IMR-90 (cell line): Measurements from ENCODE around the gene FLVCR1. TPM values are rescaled to one million over a fixed set of nuclear protein-coding genes. Genes with fewer than 3 reads are reported as not detected.

ENCODE experiments used
- ATAC-seq: fragments of 200-7000 bp; cut with Tn5 transposase; 2 replicates; pipeline ENCODE4 v1.9.1; 2020; ENCODE audit warnings: low read depth, mild to moderate bottlenecking, moderate library complexity
- BruUV-seq: library from RNA; stranded (reverse); fragments of 400-500 nt; replicated peaks from 2 replicates; lab custom pipeline; 2021; lab: Mats Ljungman, UMichigan
- CTCF ChIA-PET: fragments of 300-600 bp; formaldehyde crosslinking; extraction: SDS; loops from one replicate; lab custom pipeline; 2021; ENCODE audit warnings: antibody characterized with exemption; lab: Yijun Ruan, JAX
- POLR2A ChIA-PET: fragments of 300-600 bp; sonication (Branson Sonifier 250); formaldehyde crosslinking; loops from one replicate; lab custom pipeline; 2022; ENCODE audit warnings: antibody characterized with exemption; ENCODE audit not compliant: unreplicated experiment; lab: Charles Lee
- DNase-seq: peaks from one replicate; pipeline ENCODE4 v3.0.0; 2013
- H2AFZ ChIP-seq: replicated peaks from 2 replicates; pipeline ENCODE3; 2013; ENCODE audit warnings: low read length, mild to moderate bottlenecking; ENCODE audit not compliant: poor library complexity
- H2AK5ac ChIP-seq: 2 replicates; pipeline ENCODE4 v1.6.1; 2013; ENCODE audit warnings: low read depth, low read length, inconsistent platforms
- H2AK9ac ChIP-seq: replicated peaks from 2 replicates; pipeline ENCODE3; 2013; ENCODE audit warnings: mild to moderate bottlenecking, low read depth, low read length, moderate library complexity; ENCODE audit not compliant: poor library complexity
- H2BK120ac ChIP-seq: 2 replicates; pipeline ENCODE4 v1.6.1; 2013; ENCODE audit warnings: low read depth, low read length, inconsistent platforms
- H2BK15ac ChIP-seq: 3 replicates; pipeline ENCODE4 v1.6.1; 2013; ENCODE audit warnings: low read depth, low read length, inconsistent platforms
- H2BK20ac ChIP-seq: 2 replicates; pipeline ENCODE4 v1.6.1; 2013; ENCODE audit warnings: low read depth, mild to moderate bottlenecking, inconsistent platforms, low read length, moderate library complexity
- H2BK5ac ChIP-seq: 2 replicates; pipeline ENCODE4 v1.6.1; 2013; ENCODE audit warnings: mild to moderate bottlenecking, low read depth, low read length, inconsistent platforms; ENCODE audit not compliant: poor library complexity, severe bottlenecking
- H3K14ac ChIP-seq: replicated peaks from 2 replicates; pipeline ENCODE4 v1.6.1; 2013; ENCODE audit warnings: low read depth, low read length, inconsistent platforms
- H3K18ac ChIP-seq: 2 replicates; pipeline ENCODE4 v1.6.1; 2013; ENCODE audit warnings: low read depth, low read length, control low read depth
- H3K23ac ChIP-seq: 2 replicates; pipeline ENCODE4 v1.6.1; 2013; ENCODE audit warnings: low read depth, low read length, inconsistent platforms
- H3K27ac ChIP-seq: 2 replicates; pipeline ENCODE4 v1.5.1; 2013; ENCODE audit warnings: mild to moderate bottlenecking, control low read depth, low read length; ENCODE audit not compliant: insufficient read depth
- H3K27me3 ChIP-seq: 2 replicates; pipeline ENCODE4 v1.6.1; 2013; ENCODE audit warnings: low read length; ENCODE audit not compliant: control insufficient read depth, insufficient read depth
- H3K36me3 ChIP-seq: 2 replicates; pipeline ENCODE4 v1.6.1; 2013; ENCODE audit warnings: low read length, mixed read lengths; ENCODE audit not compliant: control insufficient read depth, insufficient read depth
- H3K4ac ChIP-seq: 2 replicates; pipeline ENCODE4 v1.6.1; 2013; ENCODE audit warnings: low read depth, low read length, inconsistent platforms
- H3K4me1 ChIP-seq: 2 replicates; pipeline ENCODE4 v1.6.1; 2013; ENCODE audit warnings: low read length, mixed read lengths; ENCODE audit not compliant: control insufficient read depth, insufficient read depth
- H3K4me2 ChIP-seq: 2 replicates; pipeline ENCODE4 v1.6.1; 2013; ENCODE audit warnings: low read depth, mild to moderate bottlenecking, control low read depth, low read length, moderate library complexity
- H3K4me3 ChIP-seq: 2 replicates; pipeline ENCODE4 v1.5.1; 2013; ENCODE audit warnings: low read depth, mild to moderate bottlenecking, control low read depth, low read length, moderate library complexity; ENCODE audit not compliant: insufficient read depth
- H3K56ac ChIP-seq: 2 replicates; pipeline ENCODE4 v1.6.1; 2013; ENCODE audit warnings: low read length, inconsistent platforms; ENCODE audit not compliant: insufficient read depth; ENCODE audit errors: extremely low read depth
- H3K79me1 ChIP-seq, 2 experiments: 2 replicates each; pipeline ENCODE4 v1.6.1; 2013; ENCODE audit warnings: low read length in 2 of 2, inconsistent platforms in 1 of 2, low read depth in 1 of 2
- H3K9ac ChIP-seq: 2 replicates; pipeline ENCODE4 v1.6.1; 2013; ENCODE audit warnings: low read depth, low read length, control low read depth
- H3K9me1 ChIP-seq: 2 replicates; pipeline ENCODE4 v1.6.1; 2013; ENCODE audit warnings: low read length, inconsistent platforms; ENCODE audit not compliant: insufficient read depth
- H3K9me3 ChIP-seq: 2 replicates; pipeline ENCODE4 v1.6.1; 2013; ENCODE audit warnings: low read length; ENCODE audit not compliant: control insufficient read depth, insufficient read depth
- H4K20me1 ChIP-seq: 2 replicates; pipeline ENCODE4 v1.6.1; 2013; ENCODE audit warnings: low read length, inconsistent platforms; ENCODE audit not compliant: insufficient read depth
- H4K5ac ChIP-seq: 2 replicates; pipeline ENCODE4 v1.6.1; 2013; ENCODE audit warnings: mild to moderate bottlenecking, low read depth, low read length, control low read depth
- H4K8ac ChIP-seq, 2 experiments: 2 replicates each; pipeline ENCODE4 v1.6.1; 2013; ENCODE audit warnings: low read depth in 2 of 2, low read length in 2 of 2, control low read depth in 1 of 2, inconsistent platforms in 1 of 2
- H4K91ac ChIP-seq: 2 replicates; pipeline ENCODE4 v1.6.1; 2013; ENCODE audit warnings: low read depth, low read length, inconsistent platforms; ENCODE audit not compliant: insufficient read depth
- BHLHE40 ChIP-seq: fragments of 150-350 bp; IDR thresholded peaks from 2 replicates; pipeline ENCODE4 v1.6.1; 2016; ENCODE audit warnings: mild to moderate bottlenecking, low read depth, low read length
- FOS ChIP-seq: fragments of 150-350 bp; IDR thresholded peaks from 2 replicates; pipeline ENCODE4 v1.6.1; 2016; ENCODE audit warnings: low read depth, low read length
- MAZ ChIP-seq: IDR thresholded peaks from 2 replicates; pipeline ENCODE4 v1.6.1; 2012; ENCODE audit warnings: low read depth, mild to moderate bottlenecking, low read length, improper control_type of control experiment, moderate library complexity, borderline replicate concordance
- NFE2L2 ChIP-seq: fragments of 150-350 bp; IDR thresholded peaks from 2 replicates; pipeline ENCODE4 v1.6.1; 2016; ENCODE audit warnings: low read depth, mild to moderate bottlenecking, low read length
- RCOR1 ChIP-seq: IDR thresholded peaks from 2 replicates; pipeline ENCODE4 v1.6.1; 2012; ENCODE audit warnings: mild to moderate bottlenecking, low read length, improper control_type of control experiment; ENCODE audit not compliant: insufficient replicate concordance
- SMC3 ChIP-seq: fragments of 150-350 bp; IDR thresholded peaks from 2 replicates; pipeline ENCODE4 v1.6.1; 2016; ENCODE audit warnings: low read depth, mild to moderate bottlenecking, antibody characterized with exemption, low read length, moderate library complexity
- WGBS, 2 experiments: methylation state at CpG; one replicate each; pipeline versions ENCODE4 v1.1.5 to v1.1.7; 2013; ENCODE audit warnings: missing lambda C conversion rate in 2 of 2; ENCODE audit not compliant: insufficient read length in 1 of 2; ENCODE audit errors: extremely low coverage in 2 of 2; 5-methylcytosine and 5-hydroxymethylcytosine counted together
- dilution Hi-C: fragments of 300-500 bp; cut with HindIII; formaldehyde crosslinking; loops from one replicate; pipeline ENCODE4 v1.14.3; 2018; ENCODE audit warnings: low sequenced_read_pairs; ENCODE audit not compliant: unreplicated experiment
- in situ Hi-C: fragments of 300-500 bp; cut with MboI; formaldehyde crosslinking; loops from 3 replicates; pipeline ENCODE4 v1.14.3; 2019; ENCODE audit warnings: low sequenced_read_pairs, inconsistent platforms, mixed read lengths
- intact Hi-C: fragments of 100-400 bp; cut with micrococcal nuclease; formaldehyde crosslinking; loops from 2 replicates; pipeline ENCODE4 v1.10.0; 2022
- polyA plus RNA-seq, 3 experiments: library from polyadenylated mRNA; depleted of rRNA; stranded (reverse); fragments of >200 nt; gene quantifications; 2 replicates each; pipeline ENCODE4 v1.2.3, GENCODE V29; 2012; ENCODE audit warnings: low replicate concordance in 1 of 3
- total RNA-seq: library from RNA; depleted of rRNA; stranded (reverse); fragments of >200 nt; gene quantifications from 2 replicates; pipeline ENCODE4 v1.2.3, GENCODE V29; 2012
- TF ChIP-seq, protein P1 (sequence below): fragments of 150-350 bp; IDR thresholded peaks from 2 replicates; pipeline ENCODE4 v1.6.1; 2017; ENCODE audit warnings: mild to moderate bottlenecking, antibody characterized with exemption, low read length, low read depth
- TF ChIP-seq, protein P2 (sequence below): conservative IDR thresholded peaks from 2 replicates; pipeline ENCODE4 v1.5.1; 2012; ENCODE audit warnings: mild to moderate bottlenecking, low read depth, low read length, improper control_type of control experiment

The FLVCR1 gene
- total and polyA plus RNA-seq, 2 of the 4 experiments (the other 2 are of a cell fraction) = 2.4 to 3.9 TPM

DNA sequence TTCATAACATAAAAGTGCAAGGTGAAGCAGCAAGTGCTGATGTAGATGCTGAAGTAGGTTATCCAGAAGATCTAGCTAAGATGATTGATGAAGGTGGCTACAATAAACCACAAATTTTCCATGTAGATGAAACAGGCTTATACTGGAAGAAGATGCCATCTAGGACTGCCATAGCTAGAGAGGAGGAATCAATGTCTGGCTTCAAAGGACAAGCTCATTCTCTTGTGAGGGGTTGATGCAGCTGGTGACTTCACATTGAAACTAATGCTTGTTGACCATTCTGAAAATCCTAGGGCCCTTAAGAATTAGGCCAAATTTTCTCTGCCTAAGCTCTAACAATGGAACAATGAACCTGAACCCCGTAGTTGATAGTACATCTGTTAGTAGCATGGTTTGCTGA, 34.0 kb downstream of the FLVCR1 start:
- no peak overlapping the region for H2BK120ac ChIP-seq
- intact Hi-C loops = no loop called here

More for the DNA sequence above, 34.0 kb downstream of the FLVCR1 start:
- ATAC-seq (no peak), DNase-seq (no peak)
- Histone ChIP-seq H3K27ac (no peak overlapping the region), H3K4me1 (0 out of 2 replicates have a peak, but pooled peaks cover 1% of the 10 kb centered on the region), H2BK5ac (no peak overlapping the region), H2BK20ac (no peak overlapping the region), H3K9me3 (no peaks in the 10 kb centered on the region), H3K4ac (no peak overlapping the region), H4K20me1 (no peaks in the 10 kb centered on the region), H3K9ac (no peak overlapping the region), H3K36me3 (peaks cover 14% of the 10 kb centered on the region), H3K14ac (no peak overlapping the region), H3K79me1 (no peaks in the 10 kb centered on the region), H3K56ac (no peak overlapping the region), H2BK15ac (no peak overlapping the region), H4K8ac (no peak overlapping the region), H4K91ac (no peak overlapping the region), H3K4me2 (no peak overlapping the region), H3K4me3 (no peak overlapping the region), H2AK5ac (no peak overlapping the region), H3K23ac (no peak overlapping the region), H3K27me3 (no peaks in the 10 kb centered on the region), H3K9me1 (no peaks in the 10 kb centered on the region), H4K5ac (no peak overlapping the region), H2AK9ac (no peak overlapping the region), H2AFZ (no peak overlapping the region), H3K18ac (no peak overlapping the region)
- WGBS, 2 experiments = no CpG with 5 or more reads among the region's 1 CpG
- TF ChIP-seq, protein P1, sequence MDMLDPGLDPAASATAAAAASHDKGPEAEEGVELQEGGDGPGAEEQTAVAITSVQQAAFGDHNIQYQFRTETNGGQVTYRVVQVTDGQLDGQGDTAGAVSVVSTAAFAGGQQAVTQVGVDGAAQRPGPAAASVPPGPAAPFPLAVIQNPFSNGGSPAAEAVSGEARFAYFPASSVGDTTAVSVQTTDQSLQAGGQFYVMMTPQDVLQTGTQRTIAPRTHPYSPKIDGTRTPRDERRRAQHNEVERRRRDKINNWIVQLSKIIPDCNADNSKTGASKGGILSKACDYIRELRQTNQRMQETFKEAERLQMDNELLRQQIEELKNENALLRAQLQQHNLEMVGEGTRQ = no peak
- no peak for TF ChIP-seq MAZ
- TF ChIP-seq, protein P2, sequence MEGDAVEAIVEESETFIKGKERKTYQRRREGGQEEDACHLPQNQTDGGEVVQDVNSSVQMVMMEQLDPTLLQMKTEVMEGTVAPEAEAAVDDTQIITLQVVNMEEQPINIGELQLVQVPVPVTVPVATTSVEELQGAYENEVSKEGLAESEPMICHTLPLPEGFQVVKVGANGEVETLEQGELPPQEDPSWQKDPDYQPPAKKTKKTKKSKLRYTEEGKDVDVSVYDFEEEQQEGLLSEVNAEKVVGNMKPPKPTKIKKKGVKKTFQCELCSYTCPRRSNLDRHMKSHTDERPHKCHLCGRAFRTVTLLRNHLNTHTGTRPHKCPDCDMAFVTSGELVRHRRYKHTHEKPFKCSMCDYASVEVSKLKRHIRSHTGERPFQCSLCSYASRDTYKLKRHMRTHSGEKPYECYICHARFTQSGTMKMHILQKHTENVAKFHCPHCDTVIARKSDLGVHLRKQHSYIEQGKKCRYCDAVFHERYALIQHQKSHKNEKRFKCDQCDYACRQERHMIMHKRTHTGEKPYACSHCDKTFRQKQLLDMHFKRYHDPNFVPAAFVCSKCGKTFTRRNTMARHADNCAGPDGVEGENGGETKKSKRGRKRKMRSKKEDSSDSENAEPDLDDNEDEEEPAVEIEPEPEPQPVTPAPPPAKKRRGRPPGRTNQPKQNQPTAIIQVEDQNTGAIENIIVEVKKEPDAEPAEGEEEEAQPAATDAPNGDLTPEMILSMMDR = no peak
- no peak for TF ChIP-seq NFE2L2
- no peak for TF ChIP-seq FOS
- no peak for TF ChIP-seq BHLHE40
- TF ChIP-seq RCOR1 = no peak
- TF ChIP-seq SMC3 = no peak
- BruUV-seq = no TSS peak
- dilution Hi-C loops (no loop called here), in situ Hi-C loops (no loop called here)
- CTCF ChIA-PET = no interaction called here
- POLR2A ChIA-PET = no interaction called here
